Muscle of arm (tissue), 14 donors: ENCODE results near the gene GAS5. TPM values are rescaled to one million over a fixed set of nuclear protein-coding genes. Genes with fewer than 3 reads are reported as not detected.
A peak's percentile ranks its signal among the peaks of the same experiment; 100 is the strongest.
"Not testable (repeated sequence)": the region's sequence is repeated elsewhere in the genome, so short reads cannot be mapped to it uniquely, and the experiment has no call there.

Experiments used
- DNase-seq: peaks from one replicate; pipeline ENCODE4 v3.0.0-alpha.2; 2013
- long read RNA-seq, 11 donors: transcript quantifications; one replicate each; lab custom pipeline, GENCODE V29; 2026
- polyA plus RNA-seq, 12 donors: library from polyadenylated mRNA; unstranded; fragments of 120-200 nt; gene quantifications; one replicate each; pipeline ENCODE4 v1.2.1, GENCODE V29; 2013; ENCODE audit not compliant: insufficient read length in 12 of 12

The GAS5 gene
- polyA plus RNA-seq, result 100 to 1,000 TPM in 11 of 12 donors, not detected in 1; 426 to 773 (median 626) TPM
- long read RNA-seq, donor 1, transcript GAS5-206 (10 exons, 745 nt), result minor isoform, 7 of 537 reads
- long read RNA-seq, donor 1, transcript GAS5-221 (12 exons, 632 nt), result major isoform, 170 of 537 reads
- long read RNA-seq, donor 1, transcript GAS5-218 (11 exons, 565 nt), result minor isoform, 53 of 537 reads
- long read RNA-seq, donor 1, partial matches to known transcripts, result 130 of 537 reads
- long read RNA-seq, donor 1, other reads (novel, unspliced or antisense), result 163 of 537 reads
- long read RNA-seq, donor 2, transcript GAS5-218 (11 exons, 565 nt), result minor isoform, 53 of 514 reads
- long read RNA-seq, donor 2, transcript GAS5-221 (12 exons, 632 nt), result major isoform, 136 of 514 reads
- long read RNA-seq, donor 2, partial matches to known transcripts, result 84 of 514 reads
- long read RNA-seq, donor 2, other reads (novel, unspliced or antisense), result 226 of 514 reads
- long read RNA-seq, donor 3, transcript GAS5-221 (12 exons, 632 nt), result major isoform, 45 of 252 reads
- long read RNA-seq, donor 3, transcript GAS5-218 (11 exons, 565 nt), result minor isoform, 37 of 252 reads
- long read RNA-seq, donor 3, partial matches to known transcripts, result 50 of 252 reads
- long read RNA-seq, donor 3, other reads (novel, unspliced or antisense), result 104 of 252 reads
- long read RNA-seq, donor 4, transcript GAS5-221 (12 exons, 632 nt), result major isoform, 52 of 165 reads
- long read RNA-seq, donor 4, transcript GAS5-218 (11 exons, 565 nt), result minor isoform, 31 of 165 reads
- long read RNA-seq, donor 4, partial matches to known transcripts, result 29 of 165 reads
- long read RNA-seq, donor 4, other reads (novel, unspliced or antisense), result 44 of 165 reads
- long read RNA-seq, donor 5, transcript GAS5-221 (12 exons, 632 nt), result major isoform, 138 of 513 reads
- long read RNA-seq, donor 5, transcript GAS5-217 (4 exons, 424 nt), result minor isoform, 7 of 513 reads
- long read RNA-seq, donor 5, transcript GAS5-218 (11 exons, 565 nt), result minor isoform, 58 of 513 reads
- long read RNA-seq, donor 5, partial matches to known transcripts, result 74 of 513 reads
- long read RNA-seq, donor 5, other reads (novel, unspliced or antisense), result 225 of 513 reads
- long read RNA-seq, donor 6, transcript GAS5-218 (11 exons, 565 nt), result minor isoform, 51 of 320 reads
- long read RNA-seq, donor 6, transcript GAS5-221 (12 exons, 632 nt), result major isoform, 80 of 320 reads
- long read RNA-seq, donor 6, partial matches to known transcripts, result 76 of 320 reads
- long read RNA-seq, donor 6, other reads (novel, unspliced or antisense), result 94 of 320 reads
- long read RNA-seq, donor 7, transcript GAS5-221 (12 exons, 632 nt), result major isoform, 66 of 225 reads
- long read RNA-seq, donor 7, transcript GAS5-218 (11 exons, 565 nt), result minor isoform, 39 of 225 reads
- long read RNA-seq, donor 7, partial matches to known transcripts, result 41 of 225 reads
- long read RNA-seq, donor 7, other reads (novel, unspliced or antisense), result 68 of 225 reads
- long read RNA-seq, donor 8, transcript GAS5-206 (10 exons, 745 nt), result minor isoform, 5 of 559 reads
- long read RNA-seq, donor 8, transcript GAS5-221 (12 exons, 632 nt), result major isoform, 127 of 559 reads
- long read RNA-seq, donor 8, transcript GAS5-218 (11 exons, 565 nt), result minor isoform, 77 of 559 reads
- long read RNA-seq, donor 8, partial matches to known transcripts, result 129 of 559 reads
- long read RNA-seq, donor 8, other reads (novel, unspliced or antisense), result 208 of 559 reads
- long read RNA-seq, donor 9, transcript GAS5-221 (12 exons, 632 nt), result minor isoform, 52 of 364 reads
- long read RNA-seq, donor 9, transcript GAS5-218 (11 exons, 565 nt), result major isoform, 79 of 364 reads
- long read RNA-seq, donor 9, partial matches to known transcripts, result 75 of 364 reads
- long read RNA-seq, donor 9, other reads (novel, unspliced or antisense), result 140 of 364 reads
- long read RNA-seq, donor 10, transcript GAS5-221 (12 exons, 632 nt), result minor isoform, 53 of 425 reads
- long read RNA-seq, donor 10, transcript GAS5-218 (11 exons, 565 nt), result major isoform, 103 of 425 reads
- long read RNA-seq, donor 10, partial matches to known transcripts, result 205 of 425 reads
- long read RNA-seq, donor 10, other reads (novel, unspliced or antisense), result 49 of 425 reads
- long read RNA-seq, donor 11, transcript GAS5-221 (12 exons, 632 nt), result major isoform, 143 of 536 reads
- long read RNA-seq, donor 11, transcript GAS5-218 (11 exons, 565 nt), result minor isoform, 83 of 536 reads
- long read RNA-seq, donor 11, partial matches to known transcripts, result 75 of 536 reads
- long read RNA-seq, donor 11, other reads (novel, unspliced or antisense), result 220 of 536 reads

DNA sequence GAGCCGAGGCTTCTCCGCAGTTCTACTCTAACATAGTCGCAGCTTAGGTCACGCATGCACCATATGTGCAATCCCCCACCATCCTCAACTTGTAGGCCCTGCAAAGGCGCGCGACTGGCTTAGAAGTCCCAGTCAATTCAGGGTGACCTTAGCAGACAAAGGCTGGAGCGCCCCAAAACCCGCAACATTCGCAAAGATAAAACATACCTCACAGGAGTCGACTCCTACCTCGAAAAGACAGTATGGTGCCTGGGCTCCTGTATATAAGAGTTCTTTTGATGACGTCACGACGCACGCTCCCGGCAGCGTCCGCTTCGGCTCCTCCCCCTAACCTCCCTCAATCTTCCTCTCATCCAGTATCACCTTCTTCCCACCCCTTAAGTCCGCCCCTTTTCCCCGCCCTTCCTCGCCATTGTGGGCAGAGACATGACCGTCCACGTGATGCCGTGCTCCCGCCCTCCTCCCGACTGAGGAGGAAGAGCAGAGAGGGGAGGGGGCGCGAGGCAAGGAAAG lies at the start of gene GAS5:
Gene GAS5, minus strand, starts transcription at position 237 of the 513 bp plus-strand sequence.
- peak; percentile 100 for DNase-seq

DNA sequence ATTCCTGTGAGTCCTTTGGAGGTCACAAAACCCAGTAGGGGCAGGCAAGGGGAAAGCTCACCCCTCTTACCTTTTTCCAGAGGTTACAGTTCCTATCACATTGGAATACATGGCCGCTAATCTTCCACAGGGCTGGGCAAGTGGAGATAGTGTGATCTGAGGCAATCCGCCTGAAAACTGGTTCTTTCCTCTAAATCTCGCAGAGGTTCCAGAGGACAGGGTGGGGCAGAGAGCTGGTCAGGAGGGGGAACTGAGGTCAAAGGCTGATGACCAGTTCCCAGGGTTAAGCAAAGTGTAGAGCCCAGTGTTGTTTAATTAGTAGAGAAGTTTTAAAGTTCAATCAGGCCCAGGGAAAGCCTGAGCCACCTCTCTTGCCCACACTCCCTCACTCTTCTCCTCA lies 49.4 kb upstream of the GAS5 start, which contains the start of gene SERPINC1:
Gene SERPINC1, minus strand, starts transcription at position 179 of the 400 bp plus-strand sequence. Its CDS starts 68 bp downstream, at position 111.
- DNase-seq, result no peak

GRCh38 chr1:173916667-173917066 lies 48.9 kb upstream of the GAS5 start:
- no peak for DNase-seq

- DNase-seq, result no peak
These were observed 47.8 kb upstream of the GAS5 start for GRCh38 chr1:173915596-173915995.

DNA sequence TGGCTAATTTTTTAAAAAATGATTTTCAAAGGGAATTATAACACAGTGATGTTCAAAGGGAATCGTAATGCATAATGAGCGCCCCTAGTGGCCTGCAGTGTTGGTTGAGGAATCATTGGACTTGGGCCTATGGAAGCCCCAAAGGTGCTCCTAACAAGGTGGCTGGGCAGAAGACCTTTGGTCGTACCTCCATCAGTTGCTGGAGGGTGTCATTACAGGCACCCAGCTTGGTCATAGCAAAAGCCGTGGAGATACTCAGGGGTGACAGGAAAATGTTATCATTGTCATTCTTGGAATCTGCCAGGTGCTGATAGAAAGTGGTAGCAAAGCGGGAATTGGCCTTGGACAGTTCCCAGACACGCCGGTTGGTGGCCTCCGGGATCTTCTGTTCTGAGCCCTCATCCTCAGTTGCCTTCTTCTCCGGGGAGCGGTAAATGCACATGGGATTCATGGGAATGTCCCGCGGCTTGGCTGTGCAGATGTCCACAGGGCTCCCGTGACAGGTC lies 46.6 kb upstream of the GAS5 start:
- no peak for DNase-seq

- no peak for DNase-seq
These were observed 45.3 kb upstream of the GAS5 start for GRCh38 chr1:173913111-173913510.

DNA sequence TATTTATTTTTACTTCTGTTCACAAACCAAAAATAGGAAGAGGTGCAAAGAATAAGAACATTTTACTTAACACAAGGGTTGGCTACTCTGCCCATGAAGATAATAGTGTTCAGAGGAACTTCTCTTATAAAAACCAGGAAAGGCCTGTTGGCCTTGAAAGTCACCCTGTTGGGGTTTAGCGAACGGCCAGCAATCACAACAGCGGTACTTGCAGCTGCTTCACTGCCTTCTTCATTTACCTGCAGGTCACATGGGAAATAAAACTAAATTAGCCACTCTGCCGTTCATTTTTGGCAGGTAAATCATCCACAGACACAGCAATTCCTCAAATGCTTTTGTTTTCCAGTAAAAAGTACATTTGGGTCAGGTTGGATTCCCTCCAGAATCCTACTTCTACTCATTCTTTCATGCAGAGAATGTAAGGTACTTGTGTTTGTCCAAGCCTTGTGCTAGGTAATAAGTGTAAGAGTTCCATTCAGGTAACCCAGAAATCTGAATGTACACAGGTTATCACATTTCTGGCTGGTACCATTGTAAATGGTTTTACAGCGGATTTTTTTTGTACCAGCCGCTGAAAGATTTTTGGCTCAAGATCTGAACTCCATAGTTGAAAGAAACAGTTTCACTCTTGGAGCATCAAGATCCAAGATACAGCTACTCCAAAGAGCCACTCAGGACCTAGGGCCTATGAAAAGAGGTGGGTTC lies 36.2 kb upstream of the GAS5 start:
- DNase-seq, result no peak

DNA sequence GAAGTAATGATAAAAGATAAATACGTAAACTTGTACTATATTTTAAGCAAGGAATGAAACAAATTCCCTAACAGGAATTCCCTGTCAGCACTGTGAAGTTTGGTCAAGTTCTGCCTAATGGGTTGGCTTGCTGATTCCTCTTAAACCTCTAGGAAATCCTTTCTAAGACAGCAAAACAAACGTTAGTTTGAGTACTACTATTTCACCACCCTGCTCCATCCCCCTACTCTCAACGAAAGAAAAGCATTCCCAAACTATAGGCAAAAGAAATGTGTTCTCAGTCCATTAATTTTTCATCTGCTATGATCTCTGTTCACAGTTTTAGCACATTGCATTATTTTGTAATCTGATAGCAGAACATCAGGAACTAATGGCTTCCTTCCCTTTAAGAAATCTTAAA lies 33.2 kb upstream of the GAS5 start:
- no peak for DNase-seq

- no peak for DNase-seq
These were observed 32.6 kb upstream of the GAS5 start for GRCh38 chr1:173900427-173900826.

DNA sequence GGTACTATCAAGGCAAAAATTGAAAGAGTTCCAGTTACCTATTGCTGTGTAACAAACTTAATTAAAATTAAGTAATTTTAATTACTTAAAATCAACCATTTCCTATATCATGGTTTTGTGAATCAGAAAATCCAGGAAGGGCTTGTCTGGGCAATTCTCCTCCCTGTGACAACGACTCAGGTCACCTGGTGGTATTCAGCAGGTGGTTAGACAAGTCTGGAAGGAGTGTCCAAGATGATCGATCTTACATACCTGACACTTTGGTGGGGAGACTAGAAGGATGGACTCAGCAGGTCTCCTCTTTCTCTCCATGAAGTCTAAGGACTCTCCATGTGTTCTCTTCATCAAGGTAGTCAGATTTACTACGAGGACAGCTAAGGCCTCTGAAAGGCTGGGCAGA lies 26.4 kb upstream of the GAS5 start:
- DNase-seq, result no peak

DNA sequence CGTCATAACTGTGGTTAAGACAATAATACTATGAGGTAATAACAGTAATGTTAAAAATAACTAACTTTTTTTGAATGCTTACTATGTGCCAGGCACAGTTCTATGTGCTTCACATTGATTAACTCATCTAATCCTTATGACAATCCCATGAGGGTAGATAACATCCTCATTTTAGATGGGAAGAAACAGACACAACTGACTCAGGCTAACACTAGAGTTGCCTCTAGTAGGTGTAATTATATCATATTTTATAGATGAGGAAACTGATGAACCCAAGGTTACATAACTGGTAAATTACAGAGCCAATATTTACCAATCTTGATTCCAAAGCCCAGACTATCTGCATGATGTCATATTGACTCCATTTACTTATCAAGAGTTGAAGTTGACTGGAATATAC lies 25.8 kb upstream of the GAS5 start:
- DNase-seq, result no peak

GRCh38 chr1:173889885-173890284 lies 22.1 kb upstream of the GAS5 start:
- no peak for DNase-seq

GRCh38 chr1:173888749-173889148 lies 21.0 kb upstream of the GAS5 start:
- DNase-seq, result no peak

DNA sequence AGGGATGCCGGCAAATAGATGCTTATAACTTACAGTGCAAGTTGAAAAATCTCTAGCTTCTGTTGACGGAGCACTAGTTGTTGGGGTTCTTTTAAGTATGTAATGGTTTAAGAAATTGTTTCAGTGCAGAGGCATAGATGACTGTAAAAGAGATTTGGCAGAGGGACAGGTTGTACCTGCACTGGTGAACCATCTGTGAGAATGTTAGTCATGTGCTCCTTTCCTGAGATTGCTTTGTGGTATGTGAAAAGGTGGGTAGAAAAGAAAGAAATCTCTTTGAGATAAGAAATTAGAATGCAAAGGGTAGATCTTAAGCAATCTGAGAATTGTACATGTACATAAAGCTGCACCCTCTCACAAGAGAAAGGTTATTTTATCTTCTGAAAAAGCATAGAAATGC lies 19.8 kb upstream of the GAS5 start:
- DNase-seq, result no peak

- no peak for DNase-seq
These were observed 19.2 kb upstream of the GAS5 start for GRCh38 chr1:173886746-173887611.

DNA sequence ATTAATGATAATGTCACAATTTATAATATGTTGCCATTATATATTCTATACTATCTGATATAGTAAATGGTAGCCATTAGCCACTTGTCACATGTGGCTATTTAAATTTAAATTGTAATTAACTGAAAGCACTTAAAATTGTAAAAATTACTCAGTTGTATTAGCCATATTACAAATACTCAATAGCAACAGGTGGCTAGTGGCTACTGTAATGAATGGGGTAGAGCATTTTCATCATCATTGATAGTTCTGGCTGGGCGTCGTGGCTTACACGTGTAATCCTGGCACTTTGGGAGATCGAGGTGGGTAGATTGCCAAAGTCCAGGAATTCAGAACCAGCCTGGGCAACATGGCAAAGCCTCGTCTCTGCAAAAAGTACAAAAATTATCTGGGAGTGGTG lies 16.9 kb upstream of the GAS5 start:
- DNase-seq, result no peak

DNA sequence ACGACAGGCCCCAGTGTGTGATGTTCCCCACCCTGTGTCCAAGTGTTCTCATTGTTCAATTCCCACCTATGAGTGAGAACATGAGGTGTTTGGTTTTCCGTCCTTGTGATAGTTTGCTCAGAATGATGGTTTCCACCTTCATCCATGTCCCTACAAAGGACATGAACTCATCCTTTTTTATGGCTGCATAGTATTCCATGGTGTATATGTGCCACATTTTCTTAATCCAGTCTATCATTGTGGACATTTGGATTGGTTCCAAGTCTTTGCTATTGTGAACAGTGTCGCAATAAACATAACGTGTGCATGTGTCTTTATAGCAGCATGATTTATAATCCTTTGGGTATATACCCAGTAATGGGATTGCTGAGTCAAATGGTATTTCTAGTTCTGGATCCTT lies 13.3 kb upstream of the GAS5 start:
- DNase-seq, result not testable (repeated sequence)
